COR-L47 (cell line): ENCODE results near the gene NRM.
A peak's percentile ranks its signal among the peaks of the same experiment; 100 is the strongest.
"Not testable (repeated sequence)": the region's sequence is repeated elsewhere in the genome, so short reads cannot be mapped to it uniquely, and the experiment has no call there.

Source experiments
- DNase-seq: peaks from one replicate; lab custom pipeline; 2025; lab: John Stamatoyannopoulos, UW

The NRM gene

GRCh38 chr6:30664994-30665767 is 25.6 kb downstream of the NRM start:
- DNase-seq = no peak

GRCh38 chr6:30657922-30658321 is 32.9 kb downstream of the NRM start:
- not testable (repeated sequence) for DNase-seq

DNA sequence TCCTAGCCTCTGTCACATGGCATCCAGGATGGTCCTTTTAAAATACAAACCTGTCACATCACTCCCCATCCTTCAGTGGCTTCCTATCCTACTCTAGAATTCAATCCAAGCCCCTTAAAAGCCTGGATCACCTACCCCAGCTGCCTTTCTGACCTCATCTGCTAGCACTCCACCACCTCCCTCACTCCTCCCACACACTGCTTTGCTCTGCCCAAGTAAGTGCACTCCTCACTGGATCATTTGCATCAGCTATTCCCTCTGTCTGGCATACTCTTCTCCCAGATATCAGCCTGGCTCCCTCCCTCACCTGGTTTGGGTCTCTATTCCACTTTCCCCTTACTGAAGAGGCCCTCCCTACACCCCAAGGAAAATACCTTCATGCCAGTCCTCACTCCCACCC is 33.3 kb downstream of the NRM start:
- no peak for DNase-seq

GRCh38 chr6:30656513-30656912 is 34.3 kb downstream of the NRM start:
- DNase-seq = no peak

- no peak for DNase-seq
Observed at GRCh38 chr6:30655743-30656094, 35.1 kb downstream of the NRM start.

GRCh38 chr6:30654798-30655742 is 35.7 kb downstream of the NRM start:
- DNase-seq = no peak

GRCh38 chr6:30651143-30651542 is 39.6 kb downstream of the NRM start:
- DNase-seq = no peak

GRCh38 chr6:30647242-30648116 is 43.3 kb downstream of the NRM start:
- peak; percentile 83 for DNase-seq

DNA sequence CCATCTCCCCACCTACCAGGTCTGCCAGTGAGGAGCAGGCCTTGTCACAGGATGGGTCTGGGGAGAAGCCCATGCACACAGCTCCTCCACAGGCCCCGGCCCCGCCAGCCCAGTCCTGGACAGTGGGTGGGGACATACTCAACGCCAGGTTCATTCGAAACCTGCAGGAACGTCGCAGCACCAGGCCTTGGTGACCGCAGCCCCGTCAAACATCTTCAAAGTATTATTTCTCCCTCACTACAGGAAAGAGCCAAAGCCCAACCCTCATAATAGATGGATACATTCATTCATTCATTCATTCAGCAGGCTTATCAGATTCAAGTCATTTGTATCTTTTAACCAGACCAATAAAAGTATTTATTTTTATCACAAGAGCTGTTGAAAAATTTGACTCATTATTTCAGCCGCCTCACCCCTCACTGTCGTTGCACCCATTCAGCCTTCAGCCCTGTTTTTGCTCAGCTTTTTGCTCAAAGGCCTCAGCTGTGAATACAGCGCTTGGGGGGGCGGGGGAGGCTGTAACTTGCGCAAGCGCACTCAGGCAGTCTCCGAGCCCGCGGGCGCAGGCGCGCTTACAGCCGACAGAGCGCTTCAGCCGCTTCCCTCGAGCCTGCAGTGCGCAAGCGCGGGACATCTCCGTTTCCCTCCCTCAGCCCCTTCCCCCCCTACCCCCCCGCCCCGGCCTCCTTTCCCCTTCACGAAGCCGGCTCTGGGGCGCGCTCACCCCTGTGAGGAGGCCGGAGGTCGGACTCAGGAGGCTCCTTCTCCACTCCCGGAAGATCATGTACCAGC is 44.1 kb downstream of the NRM start, which contains the start of gene C6orf136:
Gene C6orf136, plus strand, starts transcription at position 684 of the 792 bp plus-strand sequence. Its CDS starts 99 bp downstream, at position 783.
- DNase-seq = peak; percentile 93

DNA sequence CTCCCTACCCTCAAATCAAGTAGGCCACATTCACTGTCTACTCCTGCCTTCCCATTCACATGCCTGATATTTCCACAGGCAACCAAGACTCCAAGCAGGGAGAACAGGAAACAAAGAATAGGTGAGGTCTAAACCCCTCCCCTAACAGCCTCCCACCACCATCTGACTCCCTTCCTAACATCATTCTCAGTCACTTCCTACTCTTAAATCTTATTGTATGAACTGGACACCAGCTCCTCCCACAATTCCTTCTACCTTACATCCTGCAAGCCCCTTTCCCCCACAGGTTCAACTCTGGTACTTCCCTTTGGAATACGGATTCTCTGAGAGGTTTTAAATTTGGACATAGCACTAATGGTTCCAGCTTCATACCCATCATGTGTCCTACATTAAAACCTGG is 44.8 kb downstream of the NRM start:
- DNase-seq = no peak

DNA sequence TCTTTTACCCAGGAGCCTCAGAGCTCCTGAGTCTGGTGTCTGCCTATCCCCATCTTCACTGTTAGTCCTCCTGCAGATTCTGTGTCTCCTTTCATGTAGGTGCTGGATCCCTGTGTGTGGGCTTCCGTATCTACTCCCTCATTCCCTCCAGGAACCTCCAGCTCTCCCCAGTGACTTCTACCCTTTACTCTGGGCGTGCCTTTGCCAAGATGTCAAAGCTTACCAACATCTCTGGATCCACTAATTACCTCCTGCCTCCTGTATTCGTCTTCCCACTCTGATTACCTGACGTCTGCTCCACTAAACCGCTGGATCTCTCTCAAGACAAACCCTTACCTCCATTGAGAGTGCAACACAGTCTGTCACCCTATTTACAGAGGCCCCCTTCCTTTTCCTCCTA is 46.0 kb downstream of the NRM start:
- no peak for DNase-seq

DNA sequence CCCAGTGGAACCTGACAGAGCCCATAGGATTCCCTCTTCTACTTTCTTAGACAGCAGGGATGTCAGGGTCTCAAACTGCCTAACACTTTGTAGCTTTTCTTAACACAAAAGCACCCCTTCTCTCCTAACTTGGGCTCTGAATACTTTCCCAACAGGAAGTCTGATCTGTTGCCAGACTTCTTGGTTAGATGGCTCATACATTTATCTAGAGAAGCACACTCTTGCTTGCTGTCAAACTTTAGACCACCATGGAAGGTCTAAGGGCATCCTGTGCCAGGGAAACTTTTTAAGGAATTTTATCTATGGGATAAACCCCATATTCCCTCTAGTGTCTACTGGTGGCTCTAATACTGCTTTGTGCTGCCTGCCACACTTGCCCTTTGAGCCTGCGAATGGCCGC is 47.1 kb downstream of the NRM start:
- no peak for DNase-seq

DNA sequence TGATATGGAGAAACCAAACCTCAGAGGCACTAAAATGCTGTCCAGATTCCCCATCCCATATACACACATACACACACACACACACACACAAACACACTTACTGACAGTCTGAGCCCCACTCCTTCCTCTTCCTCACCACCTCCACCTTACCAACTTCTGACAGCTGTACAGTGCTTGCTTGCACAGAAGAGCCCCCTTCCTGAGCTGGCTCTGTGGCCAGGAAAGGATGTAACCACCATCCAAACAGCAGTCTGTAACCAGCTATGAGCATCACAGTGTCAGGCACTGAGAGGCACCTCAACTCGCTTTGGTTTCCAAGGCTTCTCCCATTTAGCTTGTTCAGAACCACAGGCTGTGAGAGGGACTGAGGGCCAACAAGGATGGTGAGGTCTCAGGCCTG is 49.7 kb downstream of the NRM start:
- no peak for DNase-seq

DNA sequence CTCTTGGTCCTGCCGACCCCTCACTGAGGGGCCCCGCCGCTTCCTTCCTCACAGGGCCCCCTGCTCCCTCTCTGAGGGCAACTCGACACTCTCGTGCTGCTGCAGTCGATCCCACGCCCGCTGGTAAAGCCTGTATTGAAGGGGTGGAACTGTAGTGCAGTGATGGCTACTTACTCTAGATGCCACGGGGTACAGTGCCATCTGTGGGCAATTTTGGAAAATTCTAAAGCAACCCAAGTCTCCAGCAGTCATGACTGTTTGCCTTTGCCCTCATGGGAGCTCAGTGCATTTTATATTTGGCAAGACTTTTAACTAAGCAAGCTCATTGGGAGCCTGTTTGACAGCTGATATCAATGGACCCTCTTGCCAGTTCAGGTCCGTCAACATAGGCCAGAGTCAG is 50.3 kb downstream of the NRM start:
- no peak for DNase-seq
